ENCODE measurements around the gene NPRL2. TPM values are rescaled to one million over a fixed set of nuclear protein-coding genes. Genes with fewer than 3 reads are reported as not detected.

Gene NPRL2
- total and polyA plus RNA-seq, 2 experiments from 2014 or later, result 22.3 to 27.7 TPM

- H3K27me3 ChIP-seq (ENCODE audit: insufficient read depth), result no peaks in the 10 kb centered on the region
- Mint-ChIP-seq H3K27ac (peak overlapping the region; percentile 52; the same call in 1 of the 2 replicates), H3K36me3 (ENCODE audit: low read depth) (0 out of 3 replicates have a peak, but pooled peaks cover 5% of the 10 kb centered on the region), H3K27me3 (ENCODE audit: insufficient read depth, low read depth, poor library complexity) (peaks cover 22% of the 10 kb centered on the region), H3K4me1 (peaks cover 22% of the 10 kb centered on the region), H3K4me3 (no peak overlapping the region), H3K9me3 (peaks cover 8% of the 10 kb centered on the region; the same call in 2 of the 3 replicates)
- ATAC-seq (no peak), DNase-seq (ENCODE audit: low spot score) (no peak)
- peaks cover 25% of the 10 kb centered on the region for H3K4me1 ChIP-seq (ENCODE audit: insufficient read depth)
- no peaks in the 10 kb centered on the region for H3K36me3 ChIP-seq (ENCODE audit: insufficient read depth)
- no peak overlapping the region for H2AFZ ChIP-seq
- peaks cover 17% of the 10 kb centered on the region for H3F3A ChIP-seq (replicated peaks; ENCODE audit: low read depth)
- no peak overlapping the region for H3K27ac ChIP-seq (ENCODE audit: low read depth)
- no peaks in the 10 kb centered on the region for H4K20me1 ChIP-seq (replicated peaks; ENCODE audit: insufficient read depth)
- H3K9me2 ChIP-seq (ENCODE audit: insufficient read depth), result no peaks in the 10 kb centered on the region
- no peak overlapping the region for H3K4me3 ChIP-seq
- 0 out of 2 replicates have a peak overlapping the region, but pooled peaks have one; percentile 51 for H3K4me2 ChIP-seq
- no peaks in the 10 kb centered on the region for H3K79me2 ChIP-seq (replicated peaks; ENCODE audit: insufficient read depth)
- TF ChIP-seq CTCF (conservative IDR thresholded peaks at IDR 0.05; ENCODE audit: low read depth in 2 of 2) (0 out of 4 replicates have a peak, but pooled peaks of 1 of the 2 experiments have one; percentile 11), CREB1 (CRISPR knock-in tag; IDR thresholded peaks at IDR 0.05; ENCODE audit: low read depth) (no peak)
Measured at GRCh38 chr3:50300681-50301254, 49.8 kb downstream of the NPRL2 start.

- peak overlapping the region; percentile 77 for H3K4me2 ChIP-seq
- H3K27ac ChIP-seq (ENCODE audit: low read depth), result peak overlapping the region; percentile 56; the same call in 1 of the 2 replicates
- H2AFZ ChIP-seq, result peak overlapping the region; percentile 44; the same call in 1 of the 2 replicates
- no peaks in the 10 kb centered on the region for H3K36me3 ChIP-seq (ENCODE audit: insufficient read depth)
- no peaks in the 10 kb centered on the region for H3K79me2 ChIP-seq (replicated peaks; ENCODE audit: insufficient read depth)
- Mint-ChIP-seq H3K9me3 (peaks cover 6% of the 10 kb centered on the region; the same call in 2 of the 3 replicates), H3K4me3 (peak overlapping the region; percentile 98), H3K4me1 (peaks cover 22% of the 10 kb centered on the region), H3K36me3 (ENCODE audit: low read depth) (0 out of 3 replicates have a peak, but pooled peaks cover 5% of the 10 kb centered on the region), H3K27ac (peak overlapping the region; percentile 52; the same call in 1 of the 2 replicates), H3K27me3 (ENCODE audit: insufficient read depth, low read depth, poor library complexity) (peaks cover 23% of the 10 kb centered on the region)
- H3K4me1 ChIP-seq (ENCODE audit: insufficient read depth), result peaks cover 25% of the 10 kb centered on the region
- H3K9me2 ChIP-seq (ENCODE audit: insufficient read depth), result no peaks in the 10 kb centered on the region
- no peaks in the 10 kb centered on the region for H3K27me3 ChIP-seq (ENCODE audit: insufficient read depth)
- DNase-seq (ENCODE audit: low spot score) (no peak), ATAC-seq (no peak)
- no peaks in the 10 kb centered on the region for H4K20me1 ChIP-seq (replicated peaks; ENCODE audit: insufficient read depth)
- H3K4me3 ChIP-seq, result peak overlapping the region; percentile 49
- H3F3A ChIP-seq (replicated peaks; ENCODE audit: low read depth), result peaks cover 17% of the 10 kb centered on the region
- TF ChIP-seq REST (IDR thresholded peaks at IDR 0.05; ENCODE audit: unreplicated experiment), result no peak
- no peak for TF ChIP-seq EZH2 (IDR thresholded peaks at IDR 0.05; ENCODE audit: low read depth, unreplicated experiment)
- no peak for TF ChIP-seq STAT1 (IDR thresholded peaks at IDR 0.05; ENCODE audit: unreplicated experiment)
- no peak for TF ChIP-seq CREB1 (CRISPR knock-in tag; IDR thresholded peaks at IDR 0.05; ENCODE audit: low read depth)
- no peak for TF ChIP-seq NANOG (IDR thresholded peaks at IDR 0.05; ENCODE audit: borderline replicate concordance)
- TF ChIP-seq ZNF114 (CRISPR knock-in tag; IDR thresholded peaks at IDR 0.05), result no peak
Measured at GRCh38 chr3:50299929-50300680, 50.5 kb downstream of the NPRL2 start.
